Measurements from ENCODE around the gene LNX1. TPM values are rescaled to one million over a fixed set of nuclear protein-coding genes. Genes with fewer than 3 reads are reported as not detected.

The LNX1 gene
- total RNA-seq, 4 donors from 2014 or later = 7.2 to 72.4 (median 19.0) TPM

GRCh38 chr4:53602390-53602789 is 11.1 kb upstream of the LNX1 start:
- ATAC-seq (ENCODE audit: low FRiP score) (no peak), DNase-seq (ENCODE audit: low spot score) (no peak)
- TF ChIP-seq, protein P1, sequence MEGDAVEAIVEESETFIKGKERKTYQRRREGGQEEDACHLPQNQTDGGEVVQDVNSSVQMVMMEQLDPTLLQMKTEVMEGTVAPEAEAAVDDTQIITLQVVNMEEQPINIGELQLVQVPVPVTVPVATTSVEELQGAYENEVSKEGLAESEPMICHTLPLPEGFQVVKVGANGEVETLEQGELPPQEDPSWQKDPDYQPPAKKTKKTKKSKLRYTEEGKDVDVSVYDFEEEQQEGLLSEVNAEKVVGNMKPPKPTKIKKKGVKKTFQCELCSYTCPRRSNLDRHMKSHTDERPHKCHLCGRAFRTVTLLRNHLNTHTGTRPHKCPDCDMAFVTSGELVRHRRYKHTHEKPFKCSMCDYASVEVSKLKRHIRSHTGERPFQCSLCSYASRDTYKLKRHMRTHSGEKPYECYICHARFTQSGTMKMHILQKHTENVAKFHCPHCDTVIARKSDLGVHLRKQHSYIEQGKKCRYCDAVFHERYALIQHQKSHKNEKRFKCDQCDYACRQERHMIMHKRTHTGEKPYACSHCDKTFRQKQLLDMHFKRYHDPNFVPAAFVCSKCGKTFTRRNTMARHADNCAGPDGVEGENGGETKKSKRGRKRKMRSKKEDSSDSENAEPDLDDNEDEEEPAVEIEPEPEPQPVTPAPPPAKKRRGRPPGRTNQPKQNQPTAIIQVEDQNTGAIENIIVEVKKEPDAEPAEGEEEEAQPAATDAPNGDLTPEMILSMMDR (IDR thresholded peaks at IDR 0.05) = no peak

DNA sequence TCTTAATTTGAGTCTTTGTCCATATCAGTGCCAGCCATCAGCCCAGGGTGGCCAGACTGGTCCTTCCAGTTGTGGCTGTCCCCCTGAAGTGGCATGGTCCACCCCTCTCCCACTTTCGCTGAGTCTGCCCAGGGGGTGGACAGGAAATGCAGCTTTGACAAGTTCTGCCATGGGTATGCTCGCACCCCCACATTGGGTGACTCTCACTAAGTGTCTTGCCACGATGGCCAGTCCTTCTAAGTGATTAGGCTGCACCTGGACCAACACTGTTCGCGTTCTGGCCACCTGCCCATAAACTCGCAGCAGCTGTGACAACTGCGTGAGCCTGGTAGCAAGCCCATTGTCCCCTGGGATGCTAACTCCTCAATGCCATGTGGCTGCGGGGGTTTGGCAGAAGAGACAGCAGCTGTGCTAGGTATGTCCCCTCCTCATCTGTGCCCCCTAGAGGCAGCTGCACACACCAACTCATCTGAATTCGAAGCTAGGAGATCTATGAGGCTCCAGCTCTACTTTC is 10.0 kb upstream of the LNX1 start:
- ATAC-seq (ENCODE audit: low FRiP score) (no peak), DNase-seq (ENCODE audit: low spot score) (no peak)
- TF ChIP-seq, protein P1 (IDR thresholded peaks at IDR 0.05) = no peak

DNA sequence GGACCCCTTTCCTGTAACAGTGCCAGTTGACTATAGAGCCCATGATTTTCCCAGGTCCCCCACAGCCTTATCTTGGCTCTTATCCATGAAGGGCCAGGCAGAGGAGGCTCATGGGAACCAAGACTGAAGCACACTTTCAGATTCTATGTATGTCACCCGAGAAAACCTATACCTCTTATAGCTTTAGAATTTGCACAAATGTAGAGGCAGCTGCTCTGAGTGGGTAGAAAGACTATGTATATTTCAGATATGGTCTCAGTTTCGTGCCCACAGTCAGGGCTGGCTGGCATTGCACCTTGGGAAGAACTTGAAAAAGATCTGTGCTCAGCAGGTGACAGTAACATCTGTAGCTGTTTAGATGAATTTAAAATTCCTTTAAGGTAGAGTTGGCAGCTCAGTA is 8.3 kb upstream of the LNX1 start:
- no peak for ATAC-seq (ENCODE audit: low FRiP score)
- DNase-seq (ENCODE audit: low spot score) = no peak
- TF ChIP-seq, protein P1 (IDR thresholded peaks at IDR 0.05) = no peak

GRCh38 chr4:53598901-53599300 is 7.6 kb upstream of the LNX1 start:
- DNase-seq (ENCODE audit: low spot score) = no peak
- TF ChIP-seq, protein P1 (IDR thresholded peaks at IDR 0.05) = no peak
- no peak for ATAC-seq (ENCODE audit: low FRiP score)

GRCh38 chr4:53598483-53598882 is 7.2 kb upstream of the LNX1 start:
- TF ChIP-seq, protein P1 (IDR thresholded peaks at IDR 0.05) = no peak
- no peak for ATAC-seq (ENCODE audit: low FRiP score)
- no peak for DNase-seq (ENCODE audit: low spot score)

DNA sequence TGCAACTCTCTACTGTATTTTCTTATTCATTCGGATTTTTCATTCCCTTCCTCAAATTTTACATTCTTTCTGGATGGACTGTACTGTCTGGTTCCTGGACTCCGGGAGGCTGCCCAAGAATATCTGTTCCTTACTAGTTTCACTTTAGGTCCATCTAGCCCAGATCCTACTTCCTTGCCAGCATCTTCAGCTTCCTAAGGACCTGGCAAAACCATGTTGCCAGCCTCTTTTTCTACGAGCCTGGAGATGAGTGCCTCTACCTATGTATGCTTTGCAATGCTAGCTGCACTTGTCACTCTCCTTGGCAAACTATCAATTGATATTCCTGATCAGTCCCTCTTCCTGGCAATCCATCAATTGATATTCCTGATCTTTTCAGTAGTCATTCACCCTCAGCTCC is 5.6 kb upstream of the LNX1 start:
- TF ChIP-seq, protein P1 (IDR thresholded peaks at IDR 0.05) = no peak
- DNase-seq (ENCODE audit: low spot score) (no peak), ATAC-seq (ENCODE audit: low FRiP score) (no peak)

- no peak for DNase-seq (ENCODE audit: low spot score)
- TF ChIP-seq, protein P1 (IDR thresholded peaks at IDR 0.05) = no peak
Measured at GRCh38 chr4:53595834-53596233, 4.5 kb upstream of the LNX1 start.

More at GRCh38 chr4:53595834-53596233, 4.5 kb upstream of the LNX1 start:
- ATAC-seq (ENCODE audit: low FRiP score) = no peak
